ENCODE results near the gene FGF1.

- no peak for TF ChIP-seq CTCF (IDR thresholded peaks at IDR 0.05; ENCODE audit: low read depth, low read length)
- no peak for TF ChIP-seq POLR2A (IDR thresholded peaks at IDR 0.05; ENCODE audit: extremely low read depth, insufficient read length)
- TF ChIP-seq MYC (IDR thresholded peaks at IDR 0.05; ENCODE audit: low read depth, low read length), result no peak
- no peak for TF ChIP-seq MAX (IDR thresholded peaks at IDR 0.05; ENCODE audit: low read depth, low read length)
These were observed 77.8 kb downstream of the FGF1 start for GRCh38 chr5:142608081-142608480.
